ENCODE measurements around the gene ACOXL. TPM values are rescaled to one million over a fixed set of nuclear protein-coding genes. Genes with fewer than 3 reads are reported as not detected.

ACOXL gene
- total RNA-seq, 2 donors from 2014 or later: 0.52 TPM; not detected in 1

DNA sequence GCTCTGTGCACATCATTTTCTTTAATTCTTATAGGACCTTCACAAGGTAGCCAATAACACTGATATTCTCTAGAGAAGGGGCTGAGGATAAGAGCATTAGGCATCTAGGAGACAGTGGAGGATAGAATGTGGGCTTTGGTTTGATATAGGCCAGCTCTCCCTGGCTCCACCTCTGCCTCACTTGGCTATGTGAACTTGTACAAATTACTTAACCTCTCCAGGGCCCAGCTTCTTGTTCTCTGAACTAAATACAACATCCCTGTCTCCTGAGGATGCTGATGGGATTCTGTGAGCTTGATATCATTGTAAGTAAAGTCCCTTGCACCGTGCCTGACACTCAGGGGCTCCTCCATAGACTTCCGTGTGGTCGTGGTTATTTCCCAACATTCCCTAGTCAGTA, 87.3 kb downstream of the ACOXL start:
- H3K27me3 ChIP-seq: no peaks in the 10 kb centered on the region
- H3K9me3 ChIP-seq: no peaks in the 10 kb centered on the region
- WGBS, 2 donors: 48 to 70% methylated on average over 3 of the region's 3 CpGs
- TF ChIP-seq, protein P1, sequence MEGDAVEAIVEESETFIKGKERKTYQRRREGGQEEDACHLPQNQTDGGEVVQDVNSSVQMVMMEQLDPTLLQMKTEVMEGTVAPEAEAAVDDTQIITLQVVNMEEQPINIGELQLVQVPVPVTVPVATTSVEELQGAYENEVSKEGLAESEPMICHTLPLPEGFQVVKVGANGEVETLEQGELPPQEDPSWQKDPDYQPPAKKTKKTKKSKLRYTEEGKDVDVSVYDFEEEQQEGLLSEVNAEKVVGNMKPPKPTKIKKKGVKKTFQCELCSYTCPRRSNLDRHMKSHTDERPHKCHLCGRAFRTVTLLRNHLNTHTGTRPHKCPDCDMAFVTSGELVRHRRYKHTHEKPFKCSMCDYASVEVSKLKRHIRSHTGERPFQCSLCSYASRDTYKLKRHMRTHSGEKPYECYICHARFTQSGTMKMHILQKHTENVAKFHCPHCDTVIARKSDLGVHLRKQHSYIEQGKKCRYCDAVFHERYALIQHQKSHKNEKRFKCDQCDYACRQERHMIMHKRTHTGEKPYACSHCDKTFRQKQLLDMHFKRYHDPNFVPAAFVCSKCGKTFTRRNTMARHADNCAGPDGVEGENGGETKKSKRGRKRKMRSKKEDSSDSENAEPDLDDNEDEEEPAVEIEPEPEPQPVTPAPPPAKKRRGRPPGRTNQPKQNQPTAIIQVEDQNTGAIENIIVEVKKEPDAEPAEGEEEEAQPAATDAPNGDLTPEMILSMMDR (IDR thresholded peaks at IDR 0.05): no peak
- no peak for TF ChIP-seq POLR2A (IDR thresholded peaks at IDR 0.05)
- H3K4me1 ChIP-seq: no peaks in the 10 kb centered on the region
- DNase-seq: no peak
- intact Hi-C loops (cut with DNase I): no loop called here
- no peaks in the 10 kb centered on the region for H3K36me3 ChIP-seq (replicated peaks in 1 of 2; ENCODE audit: insufficient read depth in 1 of 2, low read depth in 2 of 2)
- H3K4me3 ChIP-seq: no peak overlapping the region
- H3K27ac ChIP-seq: no peak overlapping the region
- ATAC-seq: no peak

DNA sequence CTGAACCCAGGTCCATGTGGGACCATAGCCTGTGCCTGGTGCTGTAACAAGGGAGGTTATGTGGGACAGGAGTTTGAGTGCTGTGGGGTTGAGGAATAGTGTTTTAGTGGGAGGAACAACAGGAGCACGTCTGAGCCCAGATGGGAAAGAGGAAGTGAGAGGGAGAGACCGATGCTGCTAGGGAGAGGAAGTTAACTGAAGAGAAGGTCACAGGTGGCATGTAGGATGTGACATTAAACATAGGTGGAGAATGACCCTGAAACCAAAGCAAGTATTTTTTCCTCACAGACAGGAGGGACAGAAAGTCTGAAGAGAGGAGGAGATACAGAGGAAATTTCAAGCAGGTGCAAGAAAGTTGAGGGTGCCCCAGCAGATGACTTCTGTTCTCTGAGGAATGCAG, 87.8 kb downstream of the ACOXL start:
- ATAC-seq (no peak), DNase-seq (no peak)
- intact Hi-C loops (cut with DNase I): no loop called here
- Histone ChIP-seq H3K4me3 (no peak overlapping the region), H3K27ac (no peak overlapping the region), H3K36me3 (replicated peaks in 1 of 2; ENCODE audit: insufficient read depth in 1 of 2, low read depth in 2 of 2) (no peaks in the 10 kb centered on the region), H3K4me1 (no peaks in the 10 kb centered on the region), H3K9me3 (no peaks in the 10 kb centered on the region), H3K27me3 (no peaks in the 10 kb centered on the region)
- WGBS, 2 donors: 43 to 46% methylated on average over 2 of the region's 2 CpGs
- TF ChIP-seq POLR2A (IDR thresholded peaks at IDR 0.05): no peak
- TF ChIP-seq, protein P1 (IDR thresholded peaks at IDR 0.05): no peak

DNA sequence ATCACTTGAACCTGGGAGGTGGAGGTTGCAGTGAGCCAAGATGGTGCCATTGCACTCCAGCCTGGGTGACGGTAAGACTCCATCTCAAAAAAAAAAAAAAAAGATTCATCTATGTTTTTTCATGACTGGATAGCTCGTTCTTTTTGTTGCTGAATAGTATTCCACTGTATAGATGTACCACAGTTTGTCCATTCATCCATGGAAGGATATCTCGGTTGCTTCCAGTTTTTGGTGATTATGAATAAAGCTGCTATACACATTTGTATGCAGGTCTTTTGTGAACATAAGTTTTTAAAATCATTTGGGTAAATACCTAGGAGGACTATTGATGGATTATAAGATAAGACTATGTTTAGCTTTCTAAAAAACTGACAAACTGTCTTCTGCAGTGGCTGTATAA, 90.8 kb downstream of the ACOXL start:
- DNase-seq (no peak), ATAC-seq (no peak)
- no peaks in the 10 kb centered on the region for H3K4me1 ChIP-seq
- 76 to 87% methylated on average over 3 of the region's 3 CpGs for WGBS, 2 donors
- no peaks in the 10 kb centered on the region for H3K36me3 ChIP-seq (replicated peaks in 1 of 2; ENCODE audit: insufficient read depth in 1 of 2, low read depth in 2 of 2)
- H3K27ac ChIP-seq: no peak overlapping the region
- no peak overlapping the region for H3K4me3 ChIP-seq
- no peaks in the 10 kb centered on the region for H3K27me3 ChIP-seq
- no peaks in the 10 kb centered on the region for H3K9me3 ChIP-seq
- intact Hi-C loops (cut with DNase I): no loop called here
- TF ChIP-seq, protein P1 (IDR thresholded peaks at IDR 0.05): no peak
- no peak for TF ChIP-seq POLR2A (IDR thresholded peaks at IDR 0.05)

DNA sequence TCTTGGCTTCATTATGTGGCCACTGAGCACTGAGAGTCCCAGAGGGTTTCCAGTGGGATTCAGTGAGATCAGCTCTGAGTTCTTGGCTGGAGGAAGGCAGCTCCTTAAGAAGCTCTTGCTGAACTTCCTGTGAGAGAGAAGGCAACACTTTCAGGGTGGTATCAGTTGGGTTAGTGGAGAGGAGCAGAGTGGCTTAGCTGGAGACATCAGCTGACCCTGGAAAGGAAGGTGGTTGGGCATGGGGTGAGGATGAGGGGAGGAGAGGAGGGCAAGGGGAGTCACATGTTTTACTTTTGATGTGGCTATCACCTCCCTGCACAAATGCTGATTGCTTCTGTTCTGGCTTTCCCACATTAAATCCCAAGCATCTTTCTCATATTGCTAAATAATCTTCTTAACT, 95.1 kb downstream of the ACOXL start:
- Histone ChIP-seq H3K9me3 (no peaks in the 10 kb centered on the region), H3K27ac (no peak overlapping the region), H3K27me3 (no peaks in the 10 kb centered on the region), H3K4me1 (no peaks in the 10 kb centered on the region), H3K36me3 (replicated peaks in 1 of 2; ENCODE audit: insufficient read depth in 1 of 2, low read depth in 2 of 2) (no peaks in the 10 kb centered on the region), H3K4me3 (no peak overlapping the region)
- intact Hi-C loops (cut with DNase I): no loop called here
- TF ChIP-seq, protein P1 (IDR thresholded peaks at IDR 0.05): no peak
- no peak for TF ChIP-seq POLR2A (IDR thresholded peaks at IDR 0.05)
- ATAC-seq (no peak), DNase-seq (no peak)

DNA sequence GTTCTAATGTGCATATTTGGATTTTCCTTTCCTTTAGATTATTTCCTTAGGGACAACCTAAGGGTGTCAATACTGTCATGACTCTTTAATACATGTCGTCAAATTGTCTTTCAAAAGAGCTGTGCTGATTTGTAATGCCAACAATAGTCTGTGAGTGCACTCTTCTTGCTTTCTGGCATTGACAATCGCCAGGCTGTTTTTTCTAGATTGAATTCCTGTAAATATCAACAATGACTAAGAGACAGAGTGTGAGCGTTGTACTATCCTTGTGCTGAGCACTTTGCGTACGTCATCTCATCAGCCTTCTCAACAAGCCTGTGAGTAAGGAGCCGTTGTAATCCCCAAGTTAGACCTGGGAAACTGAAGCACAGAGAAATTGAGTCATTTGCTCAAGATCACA, 96.0 kb downstream of the ACOXL start:
- Histone ChIP-seq H3K27ac (no peak overlapping the region), H3K4me3 (no peak overlapping the region), H3K4me1 (no peaks in the 10 kb centered on the region), H3K36me3 (replicated peaks in 1 of 2; ENCODE audit: insufficient read depth in 1 of 2, low read depth in 2 of 2) (no peaks in the 10 kb centered on the region), H3K27me3 (no peaks in the 10 kb centered on the region), H3K9me3 (no peaks in the 10 kb centered on the region)
- 74 to 77% methylated on average over 6 of the region's 6 CpGs for WGBS, 2 donors
- no peak for ATAC-seq
- no peak for DNase-seq
- intact Hi-C loops (cut with DNase I): no loop called here
- TF ChIP-seq, protein P1 (IDR thresholded peaks at IDR 0.05): no peak
- TF ChIP-seq POLR2A (IDR thresholded peaks at IDR 0.05): no peak

Data from body of pancreas (tissue), 4 donors.